Cortex of kidney (tissue), 1 donor: Measurements from ENCODE around the gene CDH13.

Experiments used
- DNase-seq: peaks from one replicate; lab custom pipeline; 2025; lab: John Stamatoyannopoulos, UW

The CDH13 gene

GRCh38 chr16:83118365-83118764 lies 491.6 kb downstream of the CDH13 start:
- DNase-seq, result no peak

GRCh38 chr16:83125999-83126568 lies 499.3 kb downstream of the CDH13 start:
- no peak for DNase-seq

GRCh38 chr16:83128041-83128440 lies 501.3 kb downstream of the CDH13 start:
- no peak for DNase-seq

- no peak for DNase-seq
Observed at GRCh38 chr16:83130039-83130438, 503.3 kb downstream of the CDH13 start.

GRCh38 chr16:83134638-83135037 lies 507.9 kb downstream of the CDH13 start:
- no peak for DNase-seq

GRCh38 chr16:83136419-83136818 lies 509.6 kb downstream of the CDH13 start:
- no peak for DNase-seq

- DNase-seq, result no peak
Observed at GRCh38 chr16:83136924-83137323, 510.2 kb downstream of the CDH13 start.

GRCh38 chr16:83137326-83137781 lies 510.6 kb downstream of the CDH13 start:
- DNase-seq, result no peak

- DNase-seq, result no peak
Observed at GRCh38 chr16:83137894-83138293, 511.1 kb downstream of the CDH13 start.

- DNase-seq, result no peak
Observed at GRCh38 chr16:83138512-83138911, 511.7 kb downstream of the CDH13 start.

- no peak for DNase-seq
Observed at GRCh38 chr16:83138976-83139690, 512.4 kb downstream of the CDH13 start.

GRCh38 chr16:83143788-83144187 lies 517.0 kb downstream of the CDH13 start:
- DNase-seq, result no peak

- DNase-seq, result no peak
Observed at GRCh38 chr16:83145297-83145696, 518.5 kb downstream of the CDH13 start.

GRCh38 chr16:83147244-83147643 lies 520.5 kb downstream of the CDH13 start:
- DNase-seq, result no peak

GRCh38 chr16:83158320-83158957 lies 531.7 kb downstream of the CDH13 start:
- no peak for DNase-seq

GRCh38 chr16:83159049-83159448 lies 532.3 kb downstream of the CDH13 start:
- no peak for DNase-seq

GRCh38 chr16:83160287-83161020 lies 533.7 kb downstream of the CDH13 start:
- DNase-seq, result no peak

- DNase-seq, result no peak
Observed at GRCh38 chr16:83162791-83163190, 536.0 kb downstream of the CDH13 start.

GRCh38 chr16:83164816-83165215 lies 538.0 kb downstream of the CDH13 start:
- DNase-seq, result no peak

GRCh38 chr16:83171396-83171795 lies 544.6 kb downstream of the CDH13 start:
- DNase-seq, result no peak

- DNase-seq, result no peak
Observed at GRCh38 chr16:83174671-83175070, 547.9 kb downstream of the CDH13 start.

GRCh38 chr16:83176802-83177201 lies 550.0 kb downstream of the CDH13 start:
- no peak for DNase-seq

- no peak for DNase-seq
Observed at GRCh38 chr16:83185902-83186301, 559.1 kb downstream of the CDH13 start.
